ENCODE data around the gene KCNJ6. TPM values are rescaled to one million over a fixed set of nuclear protein-coding genes. Genes with fewer than 3 reads are reported as not detected.
"Not testable (repeated sequence)": the region's sequence is repeated elsewhere in the genome, so short reads cannot be mapped to it uniquely, and the experiment has no call there.

The KCNJ6 gene
- total and polyA plus RNA-seq, 2 experiments from 2014 or later: 0.07 to 0.46 TPM

GRCh38 chr21:37921091-37921490, 4.8 kb upstream of the KCNJ6 start:
- DNase-seq (ENCODE audit: low spot score): peak; percentile 32
- no peak overlapping the region for H3K4me2 ChIP-seq
- WGBS (ENCODE audit: low lambda C conversion rate, missing lambda C conversion rate): 57% methylated on average over 3 of the region's 3 CpGs

GRCh38 chr21:37920302-37920701, 4.0 kb upstream of the KCNJ6 start:
- not testable (repeated sequence) for H3K79me2 ChIP-seq; DNase-seq (ENCODE audit: low spot score); H3K4me3 ChIP-seq; H3K4me1 ChIP-seq (ENCODE audit: insufficient read depth); H3K9me2 ChIP-seq (replicated peaks; ENCODE audit: insufficient read depth); H3K4me2 ChIP-seq; H3K27ac ChIP-seq; H2AFZ ChIP-seq; H4K20me1 ChIP-seq (ENCODE audit: insufficient read depth, poor library complexity, severe bottlenecking); H3K9me3 ChIP-seq (ENCODE audit: low read depth); H3K36me3 ChIP-seq (replicated peaks; ENCODE audit: insufficient read depth, low read depth)
- H3K27me3 ChIP-seq: peaks cover 37% of the 10 kb centered on the region
- 87% methylated on average over 8 of the region's 8 CpGs for WGBS (ENCODE audit: low lambda C conversion rate, missing lambda C conversion rate)

More at GRCh38 chr21:37921091-37921490, 4.8 kb upstream of the KCNJ6 start:
- Histone ChIP-seq H3K27me3 (peaks cover 29% of the 10 kb centered on the region), H3K9me3 (ENCODE audit: low read depth) (no peaks in the 10 kb centered on the region), H3K27ac (no peak overlapping the region), H3K36me3 (replicated peaks; ENCODE audit: insufficient read depth, low read depth) (no peaks in the 10 kb centered on the region), H4K20me1 (ENCODE audit: insufficient read depth, poor library complexity, severe bottlenecking) (no peaks in the 10 kb centered on the region), H3K4me3 (no peak overlapping the region), H3K4me1 (ENCODE audit: insufficient read depth) (peaks cover 2% of the 10 kb centered on the region), H3K79me2 (no peaks in the 10 kb centered on the region), H2AFZ (no peak overlapping the region), H3K9me2 (replicated peaks; ENCODE audit: insufficient read depth) (no peaks in the 10 kb centered on the region)
- TF ChIP-seq, protein P1, sequence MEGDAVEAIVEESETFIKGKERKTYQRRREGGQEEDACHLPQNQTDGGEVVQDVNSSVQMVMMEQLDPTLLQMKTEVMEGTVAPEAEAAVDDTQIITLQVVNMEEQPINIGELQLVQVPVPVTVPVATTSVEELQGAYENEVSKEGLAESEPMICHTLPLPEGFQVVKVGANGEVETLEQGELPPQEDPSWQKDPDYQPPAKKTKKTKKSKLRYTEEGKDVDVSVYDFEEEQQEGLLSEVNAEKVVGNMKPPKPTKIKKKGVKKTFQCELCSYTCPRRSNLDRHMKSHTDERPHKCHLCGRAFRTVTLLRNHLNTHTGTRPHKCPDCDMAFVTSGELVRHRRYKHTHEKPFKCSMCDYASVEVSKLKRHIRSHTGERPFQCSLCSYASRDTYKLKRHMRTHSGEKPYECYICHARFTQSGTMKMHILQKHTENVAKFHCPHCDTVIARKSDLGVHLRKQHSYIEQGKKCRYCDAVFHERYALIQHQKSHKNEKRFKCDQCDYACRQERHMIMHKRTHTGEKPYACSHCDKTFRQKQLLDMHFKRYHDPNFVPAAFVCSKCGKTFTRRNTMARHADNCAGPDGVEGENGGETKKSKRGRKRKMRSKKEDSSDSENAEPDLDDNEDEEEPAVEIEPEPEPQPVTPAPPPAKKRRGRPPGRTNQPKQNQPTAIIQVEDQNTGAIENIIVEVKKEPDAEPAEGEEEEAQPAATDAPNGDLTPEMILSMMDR (IDR thresholded peaks at IDR 0.05; ENCODE audit: poor library complexity): no peak
- TF ChIP-seq EZH2 (IDR thresholded peaks at IDR 0.05; ENCODE audit: borderline replicate concordance): no peak
- no peak for TF ChIP-seq EZH2phosphoT487 (IDR thresholded peaks at IDR 0.05; ENCODE audit: low read depth, severe bottlenecking, unreplicated experiment)

GRCh38 chr21:37917612-37918011, 1.4 kb upstream of the KCNJ6 start:
- H3K36me3 ChIP-seq (replicated peaks; ENCODE audit: insufficient read depth, low read depth): no peaks in the 10 kb centered on the region
- 78% methylated on average over 4 of the region's 4 CpGs for WGBS (ENCODE audit: low lambda C conversion rate, missing lambda C conversion rate)
- no peak for DNase-seq (ENCODE audit: low spot score)
- no peaks in the 10 kb centered on the region for H3K79me2 ChIP-seq
- no peak for TF ChIP-seq EZH2phosphoT487 (IDR thresholded peaks at IDR 0.05; ENCODE audit: low read depth, severe bottlenecking, unreplicated experiment)
- TF ChIP-seq EZH2 (IDR thresholded peaks at IDR 0.05; ENCODE audit: borderline replicate concordance): no peak
- TF ChIP-seq, protein P1 (IDR thresholded peaks at IDR 0.05; ENCODE audit: poor library complexity): no peak
- H2AFZ ChIP-seq: no peak overlapping the region
- no peak overlapping the region for H3K4me3 ChIP-seq
- no peaks in the 10 kb centered on the region for H3K9me3 ChIP-seq (ENCODE audit: low read depth)
- H3K4me1 ChIP-seq (ENCODE audit: insufficient read depth): peaks cover 11% of the 10 kb centered on the region
- no peak overlapping the region for H3K27ac ChIP-seq
- no peaks in the 10 kb centered on the region for H4K20me1 ChIP-seq (ENCODE audit: insufficient read depth, poor library complexity, severe bottlenecking)
- peaks cover 55% of the 10 kb centered on the region for H3K27me3 ChIP-seq
- no peak overlapping the region for H3K4me2 ChIP-seq
- H3K9me2 ChIP-seq (replicated peaks; ENCODE audit: insufficient read depth): no peaks in the 10 kb centered on the region

DNA sequence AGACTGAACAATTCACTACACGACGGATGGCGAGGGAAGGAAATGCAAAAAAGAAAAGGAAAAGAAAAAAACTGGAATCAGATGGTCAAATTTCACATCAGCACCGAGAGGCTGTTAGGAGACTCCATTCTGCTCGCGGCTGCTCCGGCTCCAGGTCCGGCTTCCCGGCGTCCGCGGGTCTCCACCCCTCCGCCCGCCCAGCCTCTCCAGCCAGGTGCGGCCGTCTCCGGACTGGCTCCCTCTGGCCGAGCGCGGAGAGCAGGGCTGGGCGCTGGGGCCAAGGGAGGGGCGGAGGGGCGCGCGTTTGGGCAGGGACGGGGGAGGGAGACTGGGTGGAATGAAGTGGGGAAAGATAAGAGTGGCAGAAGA, 332 bp downstream of the KCNJ6 start:
- TF ChIP-seq, protein P1 (IDR thresholded peaks at IDR 0.05; ENCODE audit: poor library complexity): no peak
- peak; percentile 47 for TF ChIP-seq EZH2 (IDR thresholded peaks at IDR 0.05; ENCODE audit: borderline replicate concordance)
- H3K4me1 ChIP-seq (ENCODE audit: insufficient read depth): peaks cover 11% of the 10 kb centered on the region
- DNase-seq (ENCODE audit: low spot score): peak; percentile 31
- H3K9me3 ChIP-seq (ENCODE audit: low read depth): no peaks in the 10 kb centered on the region
- peak overlapping the region; percentile 31 for H2AFZ ChIP-seq
- H3K27ac ChIP-seq: no peak overlapping the region
- peaks cover 68% of the 10 kb centered on the region for H3K27me3 ChIP-seq
- no peaks in the 10 kb centered on the region for H3K36me3 ChIP-seq (replicated peaks; ENCODE audit: insufficient read depth, low read depth)
- no peaks in the 10 kb centered on the region for H4K20me1 ChIP-seq (ENCODE audit: insufficient read depth, poor library complexity, severe bottlenecking)
- 0% methylated on average over 20 of the region's 26 CpGs for WGBS (ENCODE audit: low lambda C conversion rate, missing lambda C conversion rate)
- peak overlapping the region; percentile 95 for H3K4me2 ChIP-seq
- H3K9me2 ChIP-seq (replicated peaks; ENCODE audit: insufficient read depth): no peaks in the 10 kb centered on the region
- peak overlapping the region; percentile 20 for H3K4me3 ChIP-seq
- H3K79me2 ChIP-seq: no peaks in the 10 kb centered on the region

Data from hepatocyte (in vitro differentiated cells).